K562 (cell line): ENCODE results near the gene PLEKHG1. TPM values are rescaled to one million over a fixed set of nuclear protein-coding genes. Genes with fewer than 3 reads are reported as not detected.

ENCODE experiments used
- ATAC-seq: fragments of 200-7000 bp; cut with Tn5 transposase; 3 replicates; pipeline ENCODE4 v1.9.1; 2020; ENCODE audit warnings: moderate library complexity
- BruUV-seq: library from RNA; stranded (reverse); fragments of 400-500 nt; replicated peaks from 2 replicates; lab custom pipeline; 2021; lab: Mats Ljungman, UMichigan
- CTCF ChIA-PET: fragments of 300-600 bp; formaldehyde crosslinking; extraction: SDS; loops from one replicate; lab custom pipeline; 2021; ENCODE audit warnings: low intra/inter-chr PET ratio; lab: Yijun Ruan, JAX
- POLR2A ChIA-PET: fragments of 300-600, 350-650 bp; sonication (Branson Sonifier 250); formaldehyde crosslinking; extraction: SDS; loops from one replicate; lab custom pipeline; 2021; ENCODE audit warnings: antibody characterized with exemption, inconsistent platforms; lab: Yijun Ruan, JAX
- DNase-seq, 4 experiments: peaks; one replicate each; pipeline versions ENCODE4 v3.0.0 to v3.0.0-alpha.2; 2011 to 2018; ENCODE audit warnings: low spot score in 3 of 4, mixed read lengths in 3 of 4; ENCODE audit errors: extremely low read depth in 1 of 4
- FAIRE-seq: peaks from 2 replicates; lab custom pipeline; 2011; peaks lifted over from hg19 to GRCh38; lab: Jason Lieb, UNC
- H2AFZ ChIP-seq: 2 replicates; pipeline ENCODE4 v1.6.0; 2011; ENCODE audit warnings: low read depth, low read length, control low read depth, inconsistent platforms
- H3K27ac ChIP-seq: fragments of 200-600 bp; 3 replicates; pipeline ENCODE4 v1.8.0; 2011; ENCODE audit warnings: low read depth, mild to moderate bottlenecking, control low read depth, inconsistent platforms, low read length, moderate library complexity, mixed read lengths; ENCODE audit errors: extremely low read depth
- H3K27me3 ChIP-seq, 2 experiments: fragments of 300-600 bp in 1 of 2; 2 replicates in 1 of 2; 3 replicates in 1 of 2; pipeline versions ENCODE4 v1.6.0 to v1.8.0; 2011; ENCODE audit warnings: inconsistent platforms in 2 of 2, low read length in 2 of 2, mild to moderate bottlenecking in 1 of 2, mixed read lengths in 1 of 2, moderate library complexity in 1 of 2; ENCODE audit not compliant: control insufficient read depth in 2 of 2, insufficient read depth in 2 of 2
- H3K36me3 ChIP-seq: fragments of 300-600 bp; 3 replicates; pipeline ENCODE4 v1.8.0; 2011; ENCODE audit warnings: mild to moderate bottlenecking, low read length, inconsistent platforms; ENCODE audit not compliant: control insufficient read depth, insufficient read depth
- H3K4me1 ChIP-seq, 2 experiments: fragments of 200-600 bp in 1 of 2; replicated peaks in 1 of 2; 2 replicates in 1 of 2; 3 replicates in 1 of 2; pipeline versions ENCODE4 v1.5.1 to v1.8.0; 2011; ENCODE audit warnings: inconsistent platforms in 2 of 2, low read length in 2 of 2, mild to moderate bottlenecking in 1 of 2, mixed read lengths in 1 of 2, moderate library complexity in 1 of 2; ENCODE audit not compliant: control insufficient read depth in 2 of 2, insufficient read depth in 2 of 2
- H3K4me2 ChIP-seq: 2 replicates; pipeline ENCODE4 v1.6.1; 2011; ENCODE audit warnings: low read length, control low read depth, inconsistent platforms, mixed read lengths; ENCODE audit not compliant: insufficient read depth
- H3K4me3 ChIP-seq: fragments of 200-600 bp; sonication (generic), shearing (Covaris generic); 2 replicates; pipeline ENCODE4 v1.5.1; 2016; ENCODE audit warnings: control low read depth, inconsistent platforms
- H3K79me2 ChIP-seq: fragments of 200-600 bp; 3 replicates; pipeline ENCODE4 v1.8.0; 2011; ENCODE audit warnings: low read length, inconsistent platforms; ENCODE audit not compliant: control insufficient read depth, insufficient read depth
- H3K9ac ChIP-seq, 2 experiments: 2 replicates each; pipeline versions ENCODE4 v1.6.0 to v1.6.1; 2011; ENCODE audit warnings: low read depth in 2 of 2, low read length in 2 of 2, control low read depth in 1 of 2, inconsistent platforms in 1 of 2, mild to moderate bottlenecking in 1 of 2, mixed read lengths in 1 of 2; ENCODE audit not compliant: insufficient read depth in 1 of 2
- H3K9me1 ChIP-seq: one replicate; pipeline ENCODE4 v1.6.0; 2011; ENCODE audit warnings: inconsistent platforms, mild to moderate bottlenecking, low read length, moderate library complexity; ENCODE audit not compliant: control insufficient read depth, insufficient read depth
- H3K9me3 ChIP-seq: replicated peaks from 2 replicates; pipeline ENCODE4 v1.5.1; 2011; ENCODE audit warnings: low read depth, low read length, inconsistent platforms; ENCODE audit not compliant: control insufficient read depth, insufficient read depth
- H4K20me1 ChIP-seq: replicated peaks from 2 replicates; pipeline ENCODE4 v1.6.1; 2011; ENCODE audit warnings: low read length, inconsistent platforms, mixed read lengths; ENCODE audit not compliant: control insufficient read depth, insufficient read depth
- ESRRB ChIP-seq: fragments of 250-450 bp; sonication (Bioruptor Pico); IDR thresholded peaks from 2 replicates; pipeline ENCODE4 v1.5.0; 2020; ENCODE audit warnings: mild to moderate bottlenecking, moderate library complexity, borderline replicate concordance
- FIP1L1 ChIP-seq: fragments of 200-400 bp; formaldehyde crosslinking; IDR thresholded peaks from 2 replicates; pipeline ENCODE4 v1.6.1; 2018; ENCODE audit warnings: mild to moderate bottlenecking, low read depth, low read length; ENCODE audit not compliant: poor library complexity, severe bottlenecking
- IRF9 ChIP-seq: fragments of 450-650 bp; IDR thresholded peaks from 2 replicates; pipeline ENCODE4 v1.6.1; 2016; ENCODE audit warnings: missing biosample characterization, missing genetic modification characterization
- LARP7 ChIP-seq: fragments of 450-650 bp; IDR thresholded peaks from 2 replicates; pipeline ENCODE4 v1.6.1; 2016
- MAFG ChIP-seq: fragments of 450-650 bp; conservative IDR thresholded peaks from 2 replicates; pipeline ENCODE4 v1.6.1; 2016; ENCODE audit warnings: missing genetic modification characterization, missing compliant biosample characterization
- MCM3 ChIP-seq: fragments of 450-650 bp; IDR thresholded peaks from 2 replicates; pipeline ENCODE4 v1.6.1; 2016
- NFE2 ChIP-seq: IDR thresholded peaks from 2 replicates; pipeline ENCODE4 v1.6.1; 2014; ENCODE audit warnings: antibody characterized with exemption, low read depth
- POLR2A ChIP-seq: fragments of 450-650 bp; conservative IDR thresholded peaks from 2 replicates; pipeline ENCODE4 v1.6.1; 2016
- SAFB ChIP-seq: fragments of 200-400 bp; formaldehyde crosslinking; IDR thresholded peaks from 2 replicates; pipeline ENCODE4 v1.6.1; 2017; ENCODE audit warnings: low read depth, low read length, borderline replicate concordance
- ZC3H4 ChIP-seq: sonication (generic); formaldehyde crosslinking; IDR thresholded peaks from 2 replicates; pipeline ENCODE4 v1.9.0; 2021; ENCODE audit warnings: missing genetic modification reagents, borderline replicate concordance
- ZNF140 ChIP-seq: fragments of 250-450 bp; sonication (Bioruptor Pico); IDR thresholded peaks from 2 replicates; pipeline ENCODE4 v1.8.0; 2021; ENCODE audit warnings: moderate library complexity, mild to moderate bottlenecking, inconsistent platforms
- ZNF668 ChIP-seq: fragments of 250-450 bp; sonication (Bioruptor Pico); IDR thresholded peaks from 2 replicates; pipeline ENCODE4 v1.8.0; 2022; ENCODE audit warnings: mild to moderate bottlenecking, inconsistent platforms
- in situ Hi-C: fragments of 300-500 bp; cut with MboI; formaldehyde crosslinking; loops from 4 replicates; pipeline ENCODE4 v1.15.0; 2018; ENCODE audit warnings: inconsistent platforms, mixed read lengths
- intact Hi-C: fragments of 100-400 bp; cut with micrococcal nuclease; formaldehyde crosslinking; loops from 2 replicates; pipeline ENCODE4 v1.14.2; 2022
- polyA plus RNA-seq, 8 experiments: library from polyadenylated mRNA; depleted of rRNA in 4 of 8; stranded (reverse) in 5 of 8; unstranded in 3 of 8; fragments of >200 nt; fragmentation: Nextera tagmentation in 2 of 8; fragmentation: Illumina TruSeq in 1 of 8; extraction: Ambion mirVana in 2 of 8; extraction: Trizol in 1 of 8; gene quantifications; 2 replicates each; pipeline versions ENCODE4 v1.2.1 to v1.2.3, GENCODE V29; 2011 to 2014; ENCODE audit warnings: inconsistent platforms in 1 of 8, missing spikeins in 1 of 8
- total RNA-seq, 7 experiments: library from RNA; depleted of rRNA in 6 of 7; stranded (reverse); fragments of >200 nt in 6 of 7; fragmentation: Illumina TruSeq in 2 of 7; extraction: Trizol in 2 of 7; gene quantifications; 2 replicates each; pipeline versions ENCODE4 v1.2.1 to v1.2.3, GENCODE V29; 2011 to 2021; ENCODE audit warnings: low replicate concordance in 1 of 7
- TF ChIP-seq, protein P1 (sequence below): fragments of 200-400 bp; formaldehyde crosslinking; IDR thresholded peaks from 2 replicates; pipeline ENCODE4 v1.6.1; 2017; ENCODE audit warnings: mild to moderate bottlenecking, low read depth, low read length, moderate library complexity
- TF ChIP-seq, protein P2 (sequence below), 2 experiments: fragments of 200-800 bp in 1 of 2; sonication (Bioruptor generic) in 1 of 2; sonication (generic) in 1 of 2; formaldehyde crosslinking in 1 of 2; IDR thresholded peaks in 1 of 2; conservative IDR thresholded peaks in 1 of 2; 2 replicates each; pipeline versions ENCODE4 v1.5.0 to v1.6.1; 2016 to 2020; ENCODE audit warnings: missing compliant biosample characterization in 1 of 2, missing genetic modification characterization in 1 of 2, missing genetic modification reagents in 1 of 2
- TF ChIP-seq, protein P3 (sequence below), 2 experiments: fragments of 250-450 bp in 1 of 2; fragments of 450-650 bp in 1 of 2; sonication (Bioruptor Pico) in 1 of 2; IDR thresholded peaks; 2 replicates each; pipeline versions ENCODE4 v1.6.1 to v1.8.0; 2016 to 2021; ENCODE audit warnings: mild to moderate bottlenecking in 2 of 2, moderate library complexity in 2 of 2, missing compliant biosample characterization in 1 of 2, missing genetic modification characterization in 1 of 2
- TF ChIP-seq, protein P4 (sequence below): fragments of 250-450 bp; sonication (Bioruptor Pico); IDR thresholded peaks from 2 replicates; pipeline ENCODE4 v1.5.0; 2021; ENCODE audit warnings: mild to moderate bottlenecking, borderline replicate concordance

PLEKHG1 gene
- total and polyA plus RNA-seq, 9 of the 15 experiments (the other 6 are each of a cell fraction or from before 2014, with no cell fraction given) = 0.03 to 0.16 (median 0.03) TPM; not detected in 6

GRCh38 chr6:150610584-150610983, 10.9 kb downstream of the PLEKHG1 start:
- in situ Hi-C loops (no loop called here), intact Hi-C loops (no loop called here)
- POLR2A ChIA-PET = interaction anchor here (0.8 to 1.5 kb wide), 2 partner anchors 10 to 11 kb away, joined by 3 to 6 read pairs; partner anchors contain the start of gene PLEKHG1
- H3K36me3 ChIP-seq = no peaks in the 10 kb centered on the region
- no peaks in the 10 kb centered on the region for H4K20me1 ChIP-seq
- no peak overlapping the region for H3K27ac ChIP-seq
- peaks cover 26 to 43% of the 10 kb centered on the region in 2 experiments for H3K27me3 ChIP-seq
- H3K4me2 ChIP-seq = no peak overlapping the region
- H2AFZ ChIP-seq = no peak overlapping the region
- no peak overlapping the region for H3K4me3 ChIP-seq
- ATAC-seq = no peak
- no TSS peak for BruUV-seq
- FAIRE-seq = no peak
- no peaks in the 10 kb centered on the region for H3K4me1 ChIP-seq
- H3K9ac ChIP-seq = no peak overlapping the region
- no peaks in the 10 kb centered on the region for H3K9me1 ChIP-seq
- H3K79me2 ChIP-seq = no peaks in the 10 kb centered on the region
- no peaks in the 10 kb centered on the region for H3K9me3 ChIP-seq
- CTCF ChIA-PET = no interaction called here
- no peak for DNase-seq
- TF ChIP-seq SAFB (no peak), ZNF140 (CRISPR knock-in tag) (no peak), ESRRB (CRISPR knock-in tag) (no peak), NFE2 (no peak), IRF9 (tag) (no peak), POLR2A (no peak), MAFG (tag) (no peak), LARP7 (no peak), ZNF668 (CRISPR knock-in tag) (no peak), FIP1L1 (no peak), MCM3 (no peak), ZC3H4 (CRISPR knock-in tag) (no peak)
- TF ChIP-seq, protein P1, sequence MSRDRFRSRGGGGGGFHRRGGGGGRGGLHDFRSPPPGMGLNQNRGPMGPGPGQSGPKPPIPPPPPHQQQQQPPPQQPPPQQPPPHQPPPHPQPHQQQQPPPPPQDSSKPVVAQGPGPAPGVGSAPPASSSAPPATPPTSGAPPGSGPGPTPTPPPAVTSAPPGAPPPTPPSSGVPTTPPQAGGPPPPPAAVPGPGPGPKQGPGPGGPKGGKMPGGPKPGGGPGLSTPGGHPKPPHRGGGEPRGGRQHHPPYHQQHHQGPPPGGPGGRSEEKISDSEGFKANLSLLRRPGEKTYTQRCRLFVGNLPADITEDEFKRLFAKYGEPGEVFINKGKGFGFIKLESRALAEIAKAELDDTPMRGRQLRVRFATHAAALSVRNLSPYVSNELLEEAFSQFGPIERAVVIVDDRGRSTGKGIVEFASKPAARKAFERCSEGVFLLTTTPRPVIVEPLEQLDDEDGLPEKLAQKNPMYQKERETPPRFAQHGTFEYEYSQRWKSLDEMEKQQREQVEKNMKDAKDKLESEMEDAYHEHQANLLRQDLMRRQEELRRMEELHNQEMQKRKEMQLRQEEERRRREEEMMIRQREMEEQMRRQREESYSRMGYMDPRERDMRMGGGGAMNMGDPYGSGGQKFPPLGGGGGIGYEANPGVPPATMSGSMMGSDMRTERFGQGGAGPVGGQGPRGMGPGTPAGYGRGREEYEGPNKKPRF = no peak
- TF ChIP-seq, protein P2, sequence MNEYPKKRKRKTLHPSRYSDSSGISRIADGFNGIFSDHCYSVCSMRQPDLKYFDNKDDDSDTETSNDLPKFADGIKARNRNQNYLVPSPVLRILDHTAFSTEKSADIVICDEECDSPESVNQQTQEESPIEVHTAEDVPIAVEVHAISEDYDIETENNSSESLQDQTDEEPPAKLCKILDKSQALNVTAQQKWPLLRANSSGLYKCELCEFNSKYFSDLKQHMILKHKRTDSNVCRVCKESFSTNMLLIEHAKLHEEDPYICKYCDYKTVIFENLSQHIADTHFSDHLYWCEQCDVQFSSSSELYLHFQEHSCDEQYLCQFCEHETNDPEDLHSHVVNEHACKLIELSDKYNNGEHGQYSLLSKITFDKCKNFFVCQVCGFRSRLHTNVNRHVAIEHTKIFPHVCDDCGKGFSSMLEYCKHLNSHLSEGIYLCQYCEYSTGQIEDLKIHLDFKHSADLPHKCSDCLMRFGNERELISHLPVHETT (CRISPR knock-in tag; conservative IDR thresholded peaks at IDR 0.05 in 1 of 2, IDR thresholded peaks at IDR 0.05 in 1 of 2) = no peak
- TF ChIP-seq, protein P3, sequence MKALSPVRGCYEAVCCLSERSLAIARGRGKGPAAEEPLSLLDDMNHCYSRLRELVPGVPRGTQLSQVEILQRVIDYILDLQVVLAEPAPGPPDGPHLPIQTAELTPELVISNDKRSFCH (CRISPR knock-in tag; IDR thresholded peaks at IDR 0.05) = no peak
- TF ChIP-seq, protein P3 (tag; IDR thresholded peaks at IDR 0.05) = no peak
- TF ChIP-seq, protein P4, sequence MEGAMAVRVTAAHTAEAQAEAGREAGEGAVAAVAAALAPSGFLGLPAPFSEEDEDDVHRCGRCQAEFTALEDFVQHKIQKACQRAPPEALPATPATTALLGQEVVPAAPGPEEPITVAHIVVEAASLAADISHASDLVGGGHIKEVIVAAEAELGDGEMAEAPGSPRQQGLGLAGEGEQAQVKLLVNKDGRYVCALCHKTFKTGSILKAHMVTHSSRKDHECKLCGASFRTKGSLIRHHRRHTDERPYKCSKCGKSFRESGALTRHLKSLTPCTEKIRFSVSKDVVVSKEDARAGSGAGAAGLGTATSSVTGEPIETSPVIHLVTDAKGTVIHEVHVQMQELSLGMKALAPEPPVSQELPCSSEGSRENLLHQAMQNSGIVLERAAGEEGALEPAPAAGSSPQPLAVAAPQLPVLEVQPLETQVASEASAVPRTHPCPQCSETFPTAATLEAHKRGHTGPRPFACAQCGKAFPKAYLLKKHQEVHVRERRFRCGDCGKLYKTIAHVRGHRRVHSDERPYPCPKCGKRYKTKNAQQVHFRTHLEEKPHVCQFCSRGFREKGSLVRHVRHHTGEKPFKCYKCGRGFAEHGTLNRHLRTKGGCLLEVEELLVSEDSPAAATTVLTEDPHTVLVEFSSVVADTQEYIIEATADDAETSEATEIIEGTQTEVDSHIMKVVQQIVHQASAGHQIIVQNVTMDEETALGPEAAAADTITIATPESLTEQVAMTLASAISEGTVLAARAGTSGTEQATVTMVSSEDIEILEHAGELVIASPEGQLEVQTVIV (CRISPR knock-in tag) = no peak
